Bronchial epithelial cell (primary cell): Measurements from ENCODE around the gene PURA. TPM values are rescaled to one million over a fixed set of nuclear protein-coding genes. Genes with fewer than 3 reads are reported as not detected.
"Not testable (repeated sequence)": the region's sequence is repeated elsewhere in the genome, so short reads cannot be mapped to it uniquely, and the experiment has no call there.

ENCODE experiments used
- DNase-seq: peaks from one replicate; pipeline ENCODE4 v3.0.0-alpha.2; 2010; ENCODE audit warnings: low read depth
- FAIRE-seq: peaks from 2 replicates; lab custom pipeline; 2011; peaks lifted over from hg19 to GRCh38; lab: Jason Lieb, UNC
- H3K27me3 ChIP-seq: 2 replicates; pipeline ENCODE4 v1.5.1; 2011; ENCODE audit warnings: low read length; ENCODE audit not compliant: control insufficient read depth, insufficient read depth
- H3K36me3 ChIP-seq: 2 replicates; pipeline ENCODE4 v1.5.1; 2011; ENCODE audit warnings: low read length; ENCODE audit not compliant: control insufficient read depth, insufficient read depth
- H3K4me3 ChIP-seq: 2 replicates; pipeline ENCODE4 v1.5.1; 2011; ENCODE audit warnings: mild to moderate bottlenecking, low read depth, low read length, control low read depth
- CTCF ChIP-seq: IDR thresholded peaks from 2 replicates; pipeline ENCODE4 v1.5.1; 2011; ENCODE audit warnings: mild to moderate bottlenecking, moderate library complexity, low read length, control low read depth, inconsistent platforms; ENCODE audit not compliant: insufficient read depth, severe bottlenecking
- total RNA-seq: library from RNA; depleted of rRNA; stranded (reverse); fragments of >200 nt; gene quantifications from 2 replicates; pipeline ENCODE4 v1.2.1, GENCODE V29; 2014

The PURA gene
- total RNA-seq, 1 donor from 2014 or later = 6.6 TPM

DNA sequence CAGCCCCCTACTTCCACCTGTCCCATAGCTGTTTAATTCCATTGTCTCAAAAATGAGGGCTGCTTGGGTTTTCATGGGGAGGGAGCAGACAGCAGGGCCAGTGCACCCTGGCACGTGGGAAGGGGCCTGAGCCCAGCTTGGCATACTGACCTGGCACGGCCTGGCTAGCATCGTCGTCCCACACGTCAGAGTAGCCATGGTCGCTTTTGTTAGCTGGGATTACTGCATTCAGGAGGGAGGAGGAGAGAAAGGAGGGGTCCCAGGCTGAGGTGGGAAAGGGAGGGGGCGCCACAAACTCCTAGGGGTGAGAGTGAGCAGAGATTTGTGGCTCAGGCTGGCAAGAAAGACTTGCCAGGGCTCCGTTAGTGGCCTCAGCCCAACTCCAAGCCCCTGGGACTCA, 40.0 kb downstream of the PURA start:
- TF ChIP-seq CTCF = no peak
- DNase-seq (no peak), FAIRE-seq (no peak)
- Histone ChIP-seq H3K36me3 (no peaks in the 10 kb centered on the region), H3K4me3 (no peak overlapping the region), H3K27me3 (no peaks in the 10 kb centered on the region)

DNA sequence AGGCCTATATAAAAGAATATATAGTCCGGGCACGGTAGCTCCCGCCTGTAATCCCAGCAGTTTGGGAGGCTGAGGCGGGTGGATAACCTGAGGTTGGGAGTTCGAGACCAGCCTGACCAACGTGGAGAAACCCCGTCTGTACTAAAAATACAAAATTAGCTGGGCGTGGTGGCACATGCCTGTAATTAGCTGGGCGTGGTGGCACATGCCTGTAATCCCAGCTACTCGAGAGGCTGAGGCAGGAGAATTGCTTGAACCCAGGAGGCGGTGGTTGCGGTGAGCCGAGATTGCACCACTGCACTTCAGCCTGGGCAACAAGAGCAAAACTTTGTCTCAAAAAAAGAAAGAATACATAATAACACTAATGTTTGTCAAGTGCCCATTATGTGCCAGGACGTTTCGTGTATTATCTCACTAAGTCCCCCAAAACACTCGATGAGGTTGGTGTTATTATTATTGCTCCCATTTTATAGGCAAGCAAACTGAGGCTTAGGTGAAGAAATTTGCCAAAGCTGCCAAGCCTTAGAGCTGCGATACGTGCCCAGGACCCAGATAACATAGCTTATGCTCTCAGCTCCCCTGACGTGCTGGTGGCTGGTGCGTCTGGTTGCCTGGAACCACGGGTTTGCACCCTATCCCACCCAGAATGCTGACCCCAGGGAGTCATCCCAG, 40.9 kb downstream of the PURA start:
- H3K4me3 ChIP-seq, FAIRE-seq: not testable (repeated sequence)

GRCh38 chr5:140157032-140157781, 43.3 kb downstream of the PURA start:
- FAIRE-seq (no peak), DNase-seq (peak; percentile 54)
- peak overlapping the region; percentile 13 for H3K4me3 ChIP-seq

More for the DNA sequence above, 40.9 kb downstream of the PURA start:
- not testable (repeated sequence) for DNase-seq, H3K36me3 ChIP-seq, H3K27me3 ChIP-seq

DNA sequence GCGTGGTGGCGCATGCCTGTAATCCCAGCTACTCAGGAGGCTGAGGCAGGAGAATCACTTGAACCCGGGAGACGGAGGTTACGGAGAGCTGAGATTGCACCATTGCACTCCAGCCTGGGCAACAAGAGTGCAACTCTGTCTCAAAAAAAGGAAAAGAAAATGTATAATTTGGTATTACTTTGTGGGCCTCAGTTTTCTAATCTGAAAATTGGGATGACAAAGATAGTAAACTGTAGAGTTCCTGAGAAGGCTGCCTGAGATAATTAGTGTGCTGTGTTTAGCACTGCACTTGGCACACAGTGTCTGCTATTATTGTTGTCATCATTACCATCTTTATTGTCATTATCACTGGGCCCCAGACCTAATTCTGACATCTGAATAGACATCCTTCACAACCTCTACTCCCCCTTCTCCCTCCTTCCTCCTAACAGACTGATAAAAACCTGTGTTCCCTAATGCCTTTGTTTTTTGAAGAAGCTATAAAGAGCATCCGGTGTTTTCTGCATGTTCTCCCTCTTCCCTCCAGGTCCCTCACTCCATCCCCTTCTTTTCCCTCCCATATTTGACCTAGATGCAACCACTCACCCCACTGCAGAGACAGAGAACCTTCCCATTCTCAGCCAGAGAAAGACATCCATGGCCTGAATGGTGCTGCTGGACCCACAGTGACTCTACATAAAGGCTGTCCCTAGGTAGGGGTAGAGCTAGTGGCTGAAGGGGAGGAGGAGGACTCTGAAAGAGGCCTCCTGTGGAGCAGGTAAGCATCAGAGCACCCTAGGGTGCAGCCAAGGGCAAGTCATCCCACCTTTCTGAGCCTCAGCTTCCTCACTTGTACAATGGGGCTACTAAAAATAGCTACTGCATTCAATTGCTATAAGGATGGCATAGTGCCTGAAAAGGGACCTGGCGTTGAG, 45.4 kb downstream of the PURA start:
- Histone ChIP-seq H3K4me3 (no peak overlapping the region), H3K36me3 (no peaks in the 10 kb centered on the region), H3K27me3 (no peaks in the 10 kb centered on the region)
- no peak for DNase-seq
- no peak for TF ChIP-seq CTCF
- no peak for FAIRE-seq

More at GRCh38 chr5:140157032-140157781, 43.3 kb downstream of the PURA start:
- TF ChIP-seq CTCF = peak; percentile 80
- Histone ChIP-seq H3K27me3 (no peaks in the 10 kb centered on the region), H3K36me3 (no peaks in the 10 kb centered on the region)

GRCh38 chr5:140162275-140162674, 48.4 kb downstream of the PURA start:
- Histone ChIP-seq H3K27me3 (no peaks in the 10 kb centered on the region), H3K36me3 (no peaks in the 10 kb centered on the region), H3K4me3 (no peak overlapping the region)
- no peak for TF ChIP-seq CTCF
- FAIRE-seq (no peak), DNase-seq (no peak)
